Measurements from ENCODE around the gene AHSG. TPM values are rescaled to one million over a fixed set of nuclear protein-coding genes. Genes with fewer than 3 reads are reported as not detected.

AHSG gene
- polyA plus RNA-seq, 1 donor (not counting 4 experiments of a cell fraction or from before 2014, with no cell fraction given) = 0.59 TPM

GRCh38 chr3:186628756-186629155 is 15.9 kb downstream of the AHSG start:
- Histone ChIP-seq H3K36me3 (ENCODE audit: control insufficient read depth in 2 of 2, extremely low read depth in 1 of 2, insufficient read depth in 2 of 2, low read length in 2 of 2) (no peaks in the 10 kb centered on the region), H3K27me3 (ENCODE audit: control insufficient read depth, extremely low read depth, insufficient read depth, low read length) (no peaks in the 10 kb centered on the region), H3K9me1 (ENCODE audit: control insufficient read depth, extremely low read depth, insufficient read depth, low read length) (no peaks in the 10 kb centered on the region), H3K4me1 (ENCODE audit: control insufficient read depth, extremely low read depth, insufficient read depth, low read length) (no peaks in the 10 kb centered on the region), H3K4me2 (ENCODE audit: control insufficient read depth, extremely low read depth, insufficient read depth, low read depth, low read length) (no peak overlapping the region), H3K79me2 (ENCODE audit: control insufficient read depth, insufficient read depth, low read length) (no peaks in the 10 kb centered on the region), H4K20me1 (ENCODE audit: control insufficient read depth, extremely low read depth, insufficient read depth, low read length) (no peaks in the 10 kb centered on the region), H3K9me3 (ENCODE audit: control insufficient read depth, low read depth, low read length) (no peaks in the 10 kb centered on the region), H3K27ac (ENCODE audit: control insufficient read depth, insufficient read depth, low read length) (no peak overlapping the region), H2AFZ (ENCODE audit: control insufficient read depth, low read length) (no peak overlapping the region), H3K4me3 (ENCODE audit: control insufficient read depth in 2 of 3, extremely low read depth in 1 of 3, insufficient read depth in 2 of 3, low read depth in 1 of 3, low read length in 3 of 3) (no peak overlapping the region), H3K9ac (ENCODE audit: control insufficient read depth, extremely low read depth, insufficient read depth, low read length) (no peak overlapping the region)
- DNase-seq (ENCODE audit: low read depth, low spot score) = no peak
- TF ChIP-seq CTCF (optimal IDR thresholded peaks at IDR 0.05 in 1 of 3, IDR thresholded peaks at IDR 0.05 in 1 of 3, conservative IDR thresholded peaks at IDR 0.05 in 1 of 3; ENCODE audit: extremely low read depth in 1 of 3, insufficient read depth in 2 of 3, low read length in 3 of 3) (no peak), EZH2 (IDR thresholded peaks at IDR 0.05; ENCODE audit: low read length) (no peak)
- dilution Hi-C loops (cut with MboI; ENCODE audit: extremely low pct_ligation_motif_present, low sequenced_read_pairs) = no loop called here
- no peak for FAIRE-seq

- Histone ChIP-seq H3K27me3 (ENCODE audit: control insufficient read depth, extremely low read depth, insufficient read depth, low read length) (no peaks in the 10 kb centered on the region), H3K9ac (ENCODE audit: control insufficient read depth, extremely low read depth, insufficient read depth, low read length) (no peak overlapping the region), H3K79me2 (ENCODE audit: control insufficient read depth, insufficient read depth, low read length) (no peaks in the 10 kb centered on the region), H3K36me3 (ENCODE audit: control insufficient read depth in 2 of 2, extremely low read depth in 1 of 2, insufficient read depth in 2 of 2, low read length in 2 of 2) (no peaks in the 10 kb centered on the region), H3K4me1 (ENCODE audit: control insufficient read depth, extremely low read depth, insufficient read depth, low read length) (no peaks in the 10 kb centered on the region), H2AFZ (ENCODE audit: control insufficient read depth, low read length) (no peak overlapping the region), H3K27ac (ENCODE audit: control insufficient read depth, insufficient read depth, low read length) (no peak overlapping the region), H3K9me1 (ENCODE audit: control insufficient read depth, extremely low read depth, insufficient read depth, low read length) (no peaks in the 10 kb centered on the region), H3K9me3 (ENCODE audit: control insufficient read depth, low read depth, low read length) (no peaks in the 10 kb centered on the region), H3K4me2 (ENCODE audit: control insufficient read depth, extremely low read depth, insufficient read depth, low read depth, low read length) (no peak overlapping the region), H4K20me1 (ENCODE audit: control insufficient read depth, extremely low read depth, insufficient read depth, low read length) (no peaks in the 10 kb centered on the region), H3K4me3 (ENCODE audit: control insufficient read depth in 2 of 3, extremely low read depth in 1 of 3, insufficient read depth in 2 of 3, low read depth in 1 of 3, low read length in 3 of 3) (no peak overlapping the region)
- dilution Hi-C loops (cut with MboI; ENCODE audit: extremely low pct_ligation_motif_present, low sequenced_read_pairs) = no loop called here
- TF ChIP-seq EZH2 (IDR thresholded peaks at IDR 0.05; ENCODE audit: low read length) (no peak), CTCF (optimal IDR thresholded peaks at IDR 0.05 in 1 of 3, IDR thresholded peaks at IDR 0.05 in 1 of 3, conservative IDR thresholded peaks at IDR 0.05 in 1 of 3; ENCODE audit: extremely low read depth in 1 of 3, insufficient read depth in 2 of 3, low read length in 3 of 3) (no peak)
- FAIRE-seq (no peak), DNase-seq (ENCODE audit: low read depth, low spot score) (no peak)
Observed at GRCh38 chr3:186630950-186631641, 18.2 kb downstream of the AHSG start.

Measured in keratinocyte (primary cell).